ENCODE measurements around the gene CCDC97.

- TF ChIP-seq CTCF (IDR thresholded peaks at IDR 0.05; ENCODE audit: poor library complexity): no peak
- TF ChIP-seq EZH2 (IDR thresholded peaks at IDR 0.05; ENCODE audit: borderline replicate concordance): no peak
These were observed 15.1 kb downstream of the CCDC97 start for GRCh38 chr19:41324921-41325639.

Measured in hepatocyte (in vitro differentiated cells).